ENCODE results near the gene CRELD1. TPM values are rescaled to one million over a fixed set of nuclear protein-coding genes. Genes with fewer than 3 reads are reported as not detected.

Gene CRELD1
- total and polyA plus RNA-seq, 2 of the 13 experiments (the other 11 are each of a cell fraction or from before 2014, with no cell fraction given), result 27.1 to 61.9 TPM

GRCh38 chr3:9933561-9934234 lies at the start of gene CRELD1 (continued):
- TF ChIP-seq ZBTB40 (IDR thresholded peaks at IDR 0.05), result no peak
- peak; percentile 1; the same call in 1 of the 2 replicates for TF ChIP-seq ZBTB40 (CRISPR knock-in tag; IDR thresholded peaks at IDR 0.05)
- no peak for TF ChIP-seq ZNF720 (CRISPR knock-in tag; IDR thresholded peaks at IDR 0.05)
- TF ChIP-seq ZNF7 (CRISPR knock-in tag; IDR thresholded peaks at IDR 0.05), result no peak
- TF ChIP-seq ARID4A (CRISPR knock-in tag; IDR thresholded peaks at IDR 0.05; ENCODE audit: borderline replicate concordance), result peak; percentile 85
- 0 out of 4 replicates have a peak, but pooled peaks of 1 of the 2 experiments have one; percentile 9 for TF ChIP-seq ATF4 (CRISPR knock-in tag; IDR thresholded peaks at IDR 0.05)
- no peak for TF ChIP-seq ZBTB49 (CRISPR knock-in tag; IDR thresholded peaks at IDR 0.05; ENCODE audit: borderline replicate concordance)
- peak; percentile 44; the same call in 1 of the 2 replicates for TF ChIP-seq CHD2 (IDR thresholded peaks at IDR 0.05; ENCODE audit: low read depth, low read length)
- peak; percentile 73 for TF ChIP-seq MEIS2 (CRISPR knock-in tag; IDR thresholded peaks at IDR 0.05)
- peak; percentile 97 for TF ChIP-seq ZNF367 (CRISPR knock-in tag; IDR thresholded peaks at IDR 0.05; ENCODE audit: borderline replicate concordance)
- no peak for TF ChIP-seq ZSCAN29 (CRISPR knock-in tag; conservative IDR thresholded peaks at IDR 0.05)
